ENCODE data around the gene ST7. TPM values are rescaled to one million over a fixed set of nuclear protein-coding genes. Genes with fewer than 3 reads are reported as not detected.

ST7 gene
- total RNA-seq, 2 experiments from 2014 or later: 5.9 to 9.2 TPM

GRCh38 chr7:117092785-117093184, 139.5 kb downstream of the ST7 start:
- no peak for ATAC-seq

DNA sequence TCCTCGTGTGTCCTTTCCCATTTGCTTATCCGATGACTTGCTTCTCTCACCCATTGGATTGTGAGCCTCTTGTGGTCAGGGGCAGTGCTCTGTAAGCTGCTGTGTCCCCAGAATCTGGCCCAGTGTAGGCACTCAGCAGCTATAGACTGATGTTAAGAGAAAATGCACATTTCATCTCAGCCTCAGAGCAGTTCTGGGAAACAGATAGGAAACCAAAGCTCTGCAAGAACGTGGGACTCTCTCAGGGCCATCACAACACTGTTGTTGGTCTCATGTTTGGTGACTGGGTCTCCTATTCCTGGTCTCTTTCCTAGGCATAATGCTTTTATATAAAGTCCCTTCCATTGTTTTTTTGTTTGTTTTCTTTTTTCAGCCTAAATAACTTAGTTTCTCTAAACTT, 141.2 kb downstream of the ST7 start:
- H3K4me1 Mint-ChIP-seq (ENCODE audit: low read depth): peaks cover 8% of the 10 kb centered on the region
- no peak for DNase-seq
- ATAC-seq: no peak
- no peak overlapping the region for H3K27ac Mint-ChIP-seq
- H3K36me3 Mint-ChIP-seq (ENCODE audit: low read depth): no peaks in the 10 kb centered on the region
- no peaks in the 10 kb centered on the region for H3K27me3 Mint-ChIP-seq
- intact Hi-C loops (cut with micrococcal nuclease): no loop called here
- no peak overlapping the region for H3K4me3 Mint-ChIP-seq
- no peaks in the 10 kb centered on the region for H3K9me3 Mint-ChIP-seq
- no peak for TF ChIP-seq CTCF (IDR thresholded peaks at IDR 0.05)
- ChIA-PET CTCF (no interaction called here), POLR2A (no interaction called here)

More at GRCh38 chr7:117092785-117093184, 139.5 kb downstream of the ST7 start:
- ChIA-PET POLR2A (no interaction called here), CTCF (no interaction called here)
- Mint-ChIP-seq H3K4me3 (no peak overlapping the region), H3K4me1 (ENCODE audit: low read depth) (peaks cover 7% of the 10 kb centered on the region), H3K27me3 (no peaks in the 10 kb centered on the region), H3K9me3 (no peaks in the 10 kb centered on the region), H3K36me3 (ENCODE audit: low read depth) (no peaks in the 10 kb centered on the region), H3K27ac (no peak overlapping the region)
- intact Hi-C loops (cut with micrococcal nuclease): no loop called here
- DNase-seq: no peak
- no peak for TF ChIP-seq CTCF (IDR thresholded peaks at IDR 0.05)

- intact Hi-C loops (cut with micrococcal nuclease): no loop called here
- no peaks in the 10 kb centered on the region for H3K36me3 Mint-ChIP-seq (ENCODE audit: low read depth)
- ChIA-PET CTCF (no interaction called here), POLR2A (no interaction called here)
- H3K4me3 Mint-ChIP-seq: no peak overlapping the region
- H3K27me3 Mint-ChIP-seq: no peaks in the 10 kb centered on the region
- ATAC-seq: no peak
- H3K27ac Mint-ChIP-seq: no peak overlapping the region
- no peak for DNase-seq
- peaks cover 8% of the 10 kb centered on the region for H3K4me1 Mint-ChIP-seq (ENCODE audit: low read depth)
- TF ChIP-seq CTCF (IDR thresholded peaks at IDR 0.05): no peak
- no peaks in the 10 kb centered on the region for H3K9me3 Mint-ChIP-seq
Observed at GRCh38 chr7:117095055-117095454, 141.8 kb downstream of the ST7 start.

- no peak for DNase-seq
Observed at GRCh38 chr7:117096330-117096729, 143.0 kb downstream of the ST7 start.

DNA sequence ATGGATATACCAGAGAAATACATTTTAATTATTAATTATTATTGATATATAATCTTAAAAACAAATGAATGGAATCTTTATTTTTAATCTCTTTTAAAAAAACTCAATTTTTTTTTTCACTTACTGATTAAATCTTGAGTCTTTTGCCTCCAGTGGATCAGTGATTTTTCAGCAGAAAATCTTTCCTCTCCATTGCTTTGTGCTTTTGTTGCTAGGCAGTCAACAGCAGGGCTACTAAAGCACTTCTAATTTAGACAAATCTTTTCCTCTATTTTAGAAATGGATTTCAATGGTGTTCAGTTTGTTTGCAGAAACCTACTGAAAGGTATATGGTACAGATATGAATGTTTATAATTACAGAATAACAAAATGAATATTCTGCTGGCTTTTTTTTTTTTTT, 143.6 kb downstream of the ST7 start:
- Mint-ChIP-seq H3K4me1 (ENCODE audit: low read depth) (peaks cover 8% of the 10 kb centered on the region), H3K27me3 (peaks cover 2% of the 10 kb centered on the region), H3K27ac (no peak overlapping the region), H3K36me3 (ENCODE audit: low read depth) (no peaks in the 10 kb centered on the region), H3K9me3 (no peaks in the 10 kb centered on the region), H3K4me3 (no peak overlapping the region)
- no peak for TF ChIP-seq CTCF (IDR thresholded peaks at IDR 0.05)
- intact Hi-C loops (cut with micrococcal nuclease): no loop called here
- no peak for ATAC-seq
- DNase-seq: no peak
- ChIA-PET CTCF (no interaction called here), POLR2A (no interaction called here)

More at GRCh38 chr7:117096330-117096729, 143.0 kb downstream of the ST7 start:
- peaks cover 2% of the 10 kb centered on the region for H3K27me3 Mint-ChIP-seq
- H3K9me3 Mint-ChIP-seq: no peaks in the 10 kb centered on the region
- peaks cover 8% of the 10 kb centered on the region for H3K4me1 Mint-ChIP-seq (ENCODE audit: low read depth)
- intact Hi-C loops (cut with micrococcal nuclease): no loop called here
- H3K27ac Mint-ChIP-seq: no peak overlapping the region
- H3K4me3 Mint-ChIP-seq: no peak overlapping the region
- no peak for ATAC-seq
- CTCF ChIA-PET: interaction anchor here (1.0 kb wide), 1 partner anchor 14 kb away, joined by 5 read pairs; no protein-coding TSS in a partner anchor
- POLR2A ChIA-PET: no interaction called here
- H3K36me3 Mint-ChIP-seq (ENCODE audit: low read depth): no peaks in the 10 kb centered on the region
- no peak for TF ChIP-seq CTCF (IDR thresholded peaks at IDR 0.05)
